Left kidney (tissue), 2 donors: Measurements from ENCODE around the gene PRICKLE2. TPM values are rescaled to one million over a fixed set of nuclear protein-coding genes. Genes with fewer than 3 reads are reported as not detected.

ENCODE experiments used
- DNase-seq: peaks from one replicate; pipeline ENCODE4 v3.0.0-alpha.2; 2013
- polyA plus RNA-seq: library from polyadenylated mRNA; unstranded; fragments of 120-200 nt; gene quantifications from one replicate; pipeline ENCODE4 v1.2.1, GENCODE V29; 2013; ENCODE audit not compliant: insufficient read length

PRICKLE2 gene
- polyA plus RNA-seq, 1 donor = 18.5 TPM

GRCh38 chr3:64221571-64222257 is 3.6 kb downstream of the PRICKLE2 start:
- DNase-seq = no peak

- no peak for DNase-seq
Observed at GRCh38 chr3:64220161-64220914, 4.9 kb downstream of the PRICKLE2 start.

- DNase-seq = no peak
Observed at GRCh38 chr3:64218746-64219145, 6.5 kb downstream of the PRICKLE2 start.

- DNase-seq = no peak
Observed at GRCh38 chr3:64218329-64218728, 6.9 kb downstream of the PRICKLE2 start.

GRCh38 chr3:64216274-64217147 is 8.8 kb downstream of the PRICKLE2 start:
- DNase-seq = no peak

GRCh38 chr3:64215559-64215958 is 9.7 kb downstream of the PRICKLE2 start:
- no peak for DNase-seq

- DNase-seq = no peak
Observed at GRCh38 chr3:64215103-64215502, 10.2 kb downstream of the PRICKLE2 start.

GRCh38 chr3:64214381-64215018 is 10.8 kb downstream of the PRICKLE2 start:
- DNase-seq = no peak

GRCh38 chr3:64213962-64214379 is 11.3 kb downstream of the PRICKLE2 start:
- DNase-seq = no peak

GRCh38 chr3:64213224-64213878 is 11.9 kb downstream of the PRICKLE2 start:
- no peak for DNase-seq

- no peak for DNase-seq
Observed at GRCh38 chr3:64209866-64210621, 15.2 kb downstream of the PRICKLE2 start.

- no peak for DNase-seq
Observed at GRCh38 chr3:64207289-64208080, 17.8 kb downstream of the PRICKLE2 start.

- DNase-seq = no peak
Observed at GRCh38 chr3:64203969-64204908, 21.0 kb downstream of the PRICKLE2 start.

GRCh38 chr3:64203216-64203615 is 22.1 kb downstream of the PRICKLE2 start:
- DNase-seq = no peak

GRCh38 chr3:64199932-64200331 is 25.3 kb downstream of the PRICKLE2 start:
- DNase-seq = no peak

GRCh38 chr3:64196236-64196929 is 28.9 kb downstream of the PRICKLE2 start:
- no peak for DNase-seq

- no peak for DNase-seq
Observed at GRCh38 chr3:64195789-64196188, 29.5 kb downstream of the PRICKLE2 start.

GRCh38 chr3:64191822-64192221 is 33.4 kb downstream of the PRICKLE2 start:
- DNase-seq = no peak
